ENCODE data around the gene TMPRSS4.

The TMPRSS4 gene

DNA sequence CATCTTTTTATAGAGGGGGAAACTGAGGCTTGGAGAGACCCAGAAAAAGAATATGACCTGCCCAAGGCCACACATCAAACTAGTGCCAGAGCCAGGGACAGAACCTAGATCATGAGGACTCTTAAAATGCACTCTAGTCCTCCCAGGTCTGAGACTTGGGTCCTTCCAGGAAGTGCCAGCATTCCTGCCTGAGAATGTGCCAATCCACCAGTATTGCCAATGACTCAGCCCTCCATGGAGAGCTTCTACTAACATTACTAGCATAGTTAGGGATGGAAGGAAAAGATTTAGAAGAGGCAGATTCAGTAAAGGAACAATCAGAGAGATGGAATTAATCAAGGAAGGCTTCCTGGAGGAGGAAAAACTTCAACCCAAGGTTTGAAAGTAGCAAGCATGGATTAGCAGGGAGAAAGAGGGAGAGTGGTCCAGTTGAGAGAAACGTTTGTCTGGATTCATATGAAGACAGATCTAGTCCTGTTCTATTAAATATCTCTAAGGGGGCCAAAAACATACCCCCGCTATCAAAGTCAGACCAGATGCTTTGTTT is 30.0 kb downstream of the TMPRSS4 start:
- no peak for DNase-seq

DNA sequence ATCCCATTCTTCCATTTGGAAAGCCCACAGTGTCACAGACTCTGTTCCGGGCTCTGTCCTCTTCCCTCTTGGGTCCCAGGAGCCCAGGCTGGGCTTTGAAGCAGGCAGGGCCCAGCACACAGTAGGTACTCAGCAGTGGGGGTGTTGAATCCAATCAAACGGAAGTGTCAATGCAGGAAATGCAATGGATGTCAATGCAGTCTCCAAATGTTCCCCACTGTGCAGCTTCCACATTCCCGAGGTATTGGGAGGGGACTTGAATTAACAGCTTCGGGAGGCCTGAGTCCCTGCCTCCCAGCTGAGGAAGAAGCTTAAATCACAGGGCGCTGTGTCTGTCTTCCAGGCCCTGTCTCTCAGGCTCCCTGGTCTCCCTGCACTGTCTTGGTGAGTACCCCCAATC is 31.6 kb downstream of the TMPRSS4 start:
- DNase-seq = no peak

DNA sequence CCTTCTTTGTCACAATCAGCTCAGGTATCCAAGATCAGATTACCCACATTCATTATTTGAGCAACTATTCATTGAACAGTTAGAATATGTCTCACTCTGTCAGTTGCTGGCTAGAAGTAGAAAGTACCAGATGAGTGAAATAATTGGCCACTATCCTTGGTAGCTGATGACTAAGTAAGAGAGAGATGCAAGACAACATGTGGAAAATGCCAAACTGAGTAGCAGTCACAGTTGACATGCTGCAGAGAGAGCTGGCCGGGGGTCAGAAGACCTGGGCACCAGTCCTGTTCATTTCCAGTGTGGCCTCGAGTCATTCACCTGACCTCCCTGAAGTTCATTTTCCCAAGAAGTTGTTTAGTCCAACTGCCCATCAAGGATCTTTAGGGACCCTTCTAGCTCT is 32.4 kb downstream of the TMPRSS4 start:
- DNase-seq = no peak

DNA sequence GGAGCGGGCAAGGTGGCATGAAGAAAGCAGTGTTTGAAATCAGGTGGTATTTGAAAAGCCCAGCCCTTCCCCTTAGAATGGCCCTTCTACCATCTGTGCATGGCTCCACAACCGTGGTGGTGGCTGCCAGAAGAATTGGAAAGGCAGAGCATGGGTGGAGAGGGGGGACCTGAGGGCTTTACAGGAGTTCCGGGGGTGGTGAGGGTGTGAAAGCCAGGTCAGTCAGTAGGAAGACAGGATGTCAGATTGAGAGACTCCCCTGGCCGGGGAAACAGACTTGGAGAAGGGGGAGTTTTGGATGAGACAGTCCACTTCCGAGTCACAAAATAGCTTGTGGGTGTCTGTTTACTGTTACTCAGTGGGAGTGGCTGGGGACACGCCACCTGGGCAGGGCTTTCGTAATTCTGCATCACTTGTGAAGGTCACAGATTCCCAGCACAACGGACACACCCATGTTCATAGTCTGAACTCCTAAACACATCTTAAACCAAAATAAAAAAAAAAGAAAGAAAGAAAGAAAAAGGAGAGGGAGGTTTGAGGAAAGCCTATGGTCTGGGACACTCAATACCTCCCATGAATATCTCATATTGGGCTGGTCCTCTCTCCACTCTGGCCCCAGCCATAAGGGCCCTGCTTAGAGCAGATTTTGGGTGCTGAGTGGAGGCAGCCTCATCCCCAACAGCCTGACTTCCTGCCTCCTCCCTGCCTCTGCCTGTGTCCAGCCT is 34.3 kb downstream of the TMPRSS4 start:
- no peak for DNase-seq

DNA sequence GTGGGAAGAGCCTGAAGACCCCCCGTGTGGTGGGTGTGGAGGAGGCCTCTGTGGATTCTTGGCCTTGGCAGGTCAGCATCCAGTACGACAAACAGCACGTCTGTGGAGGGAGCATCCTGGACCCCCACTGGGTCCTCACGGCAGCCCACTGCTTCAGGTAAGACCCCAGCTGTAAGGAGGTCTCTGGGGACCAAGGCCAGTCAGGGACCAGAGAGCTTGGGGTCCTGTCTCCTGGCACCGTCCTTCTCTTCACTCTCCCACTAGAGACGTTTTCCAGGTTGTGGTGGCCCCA is 34.8 kb downstream of the TMPRSS4 start:
- DNase-seq = no peak

DNA sequence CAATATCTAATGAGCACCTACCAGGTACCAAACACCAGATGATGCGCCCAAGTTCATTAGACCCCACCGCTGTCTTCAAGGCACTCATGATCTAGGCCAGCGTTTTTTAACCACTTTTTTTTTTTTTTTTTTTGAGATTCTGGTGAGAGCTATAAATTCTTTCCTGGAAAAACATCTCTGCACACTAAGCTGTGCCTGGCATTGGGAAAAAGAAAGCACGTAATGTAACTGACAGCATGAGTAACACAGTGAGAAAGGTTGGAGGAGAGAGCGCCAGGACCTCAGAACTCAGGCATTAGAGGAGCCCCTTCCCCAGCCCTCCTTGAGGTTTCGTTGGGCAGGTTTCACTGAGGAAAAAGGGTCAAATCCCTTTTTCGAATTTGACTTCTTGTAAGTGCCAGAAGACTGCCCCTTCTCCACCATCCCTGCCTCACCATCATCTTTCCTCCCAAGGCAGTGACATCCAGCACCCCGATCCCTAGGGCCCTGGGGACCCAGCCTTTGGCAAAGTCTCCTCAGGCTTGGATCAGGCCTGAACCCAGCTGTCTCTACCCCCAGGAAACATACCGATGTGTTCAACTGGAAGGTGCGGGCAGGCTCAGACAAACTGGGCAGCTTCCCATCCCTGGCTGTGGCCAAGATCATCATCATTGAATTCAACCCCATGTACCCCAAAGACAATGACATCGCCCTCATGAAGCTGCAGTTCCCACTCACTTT is 36.0 kb downstream of the TMPRSS4 start:
- no peak for DNase-seq

DNA sequence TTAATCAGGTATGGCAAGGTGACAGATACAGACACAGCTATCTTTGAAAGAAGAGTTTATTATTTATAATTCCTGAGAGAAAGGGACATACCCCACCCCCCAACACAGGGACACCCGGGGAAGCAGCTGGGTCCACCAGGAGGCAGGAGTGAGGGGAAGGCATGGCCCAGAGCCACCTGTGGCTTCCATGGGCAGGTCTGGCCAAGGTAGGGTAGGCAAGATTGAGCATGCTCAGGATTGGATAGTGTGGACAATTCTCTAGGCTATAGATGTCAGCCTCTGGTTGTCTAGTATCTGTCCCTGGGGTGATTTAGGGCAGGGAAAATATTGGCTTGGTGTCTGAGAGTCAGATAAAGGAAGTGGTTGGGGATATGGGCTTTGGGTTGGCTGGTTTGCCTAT is 37.4 kb downstream of the TMPRSS4 start:
- DNase-seq = no peak

DNA sequence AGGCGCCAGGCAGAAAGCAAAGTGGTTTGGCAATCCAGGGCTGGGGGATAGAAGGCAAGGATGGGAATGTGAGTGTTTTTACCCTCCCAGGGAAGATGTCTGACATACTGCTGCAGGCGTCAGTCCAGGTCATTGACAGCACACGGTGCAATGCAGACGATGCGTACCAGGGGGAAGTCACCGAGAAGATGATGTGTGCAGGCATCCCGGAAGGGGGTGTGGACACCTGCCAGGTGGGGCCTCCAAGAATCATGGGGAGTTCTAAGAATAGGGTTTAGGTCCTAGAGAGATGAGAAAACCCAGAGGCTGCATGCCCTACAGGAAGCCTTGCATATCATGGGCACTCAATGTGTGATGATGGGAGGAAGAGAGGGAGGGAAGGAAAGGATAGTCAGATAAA is 38.2 kb downstream of the TMPRSS4 start:
- peak; percentile 22 for DNase-seq

DNA sequence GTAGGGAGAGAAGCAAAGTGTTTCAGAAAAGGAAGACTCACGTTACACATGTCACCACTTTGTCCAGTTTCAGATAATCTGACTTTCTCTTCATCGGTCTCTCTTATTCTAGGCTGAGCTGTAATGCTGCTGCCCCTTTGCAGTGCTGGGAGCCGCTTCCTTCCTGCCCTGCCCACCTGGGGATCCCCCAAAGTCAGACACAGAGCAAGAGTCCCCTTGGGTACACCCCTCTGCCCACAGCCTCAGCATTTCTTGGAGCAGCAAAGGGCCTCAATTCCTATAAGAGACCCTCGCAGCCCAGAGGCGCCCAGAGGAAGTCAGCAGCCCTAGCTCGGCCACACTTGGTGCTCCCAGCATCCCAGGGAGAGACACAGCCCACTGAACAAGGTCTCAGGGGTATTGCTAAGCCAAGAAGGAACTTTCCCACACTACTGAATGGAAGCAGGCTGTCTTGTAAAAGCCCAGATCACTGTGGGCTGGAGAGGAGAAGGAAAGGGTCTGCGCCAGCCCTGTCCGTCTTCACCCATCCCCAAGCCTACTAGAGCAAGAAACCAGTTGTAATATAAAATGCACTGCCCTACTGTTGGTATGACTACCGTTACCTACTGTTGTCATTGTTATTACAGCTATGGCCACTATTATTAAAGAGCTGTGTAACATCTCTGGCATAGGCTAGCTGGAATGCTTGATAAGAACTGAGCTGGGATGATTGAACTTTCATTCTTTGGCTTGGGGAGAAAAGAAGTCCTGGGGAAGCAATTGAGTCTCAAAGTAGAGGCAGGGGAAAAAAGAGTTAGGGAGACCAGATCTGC is 41.1 kb downstream of the TMPRSS4 start:
- DNase-seq = peak; percentile 13

DNA sequence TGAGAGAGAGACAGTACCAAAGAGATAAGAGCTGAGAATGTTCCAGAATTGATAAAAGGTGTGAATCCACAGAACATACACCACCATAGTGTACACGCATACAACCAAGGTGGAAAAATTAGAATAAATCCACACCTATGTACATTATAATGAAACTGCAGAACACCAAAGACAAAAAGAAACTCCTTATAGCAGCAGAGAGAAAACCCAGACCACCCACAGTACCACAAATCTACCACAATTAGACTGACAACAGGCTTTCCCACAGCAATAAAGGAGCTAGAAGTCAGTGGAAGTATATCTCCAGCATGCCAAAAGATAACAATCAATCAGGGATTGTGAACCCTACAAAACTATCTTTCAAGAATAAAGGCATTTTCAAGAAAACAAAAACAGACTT is 43.9 kb downstream of the TMPRSS4 start:
- no peak for DNase-seq

DNA sequence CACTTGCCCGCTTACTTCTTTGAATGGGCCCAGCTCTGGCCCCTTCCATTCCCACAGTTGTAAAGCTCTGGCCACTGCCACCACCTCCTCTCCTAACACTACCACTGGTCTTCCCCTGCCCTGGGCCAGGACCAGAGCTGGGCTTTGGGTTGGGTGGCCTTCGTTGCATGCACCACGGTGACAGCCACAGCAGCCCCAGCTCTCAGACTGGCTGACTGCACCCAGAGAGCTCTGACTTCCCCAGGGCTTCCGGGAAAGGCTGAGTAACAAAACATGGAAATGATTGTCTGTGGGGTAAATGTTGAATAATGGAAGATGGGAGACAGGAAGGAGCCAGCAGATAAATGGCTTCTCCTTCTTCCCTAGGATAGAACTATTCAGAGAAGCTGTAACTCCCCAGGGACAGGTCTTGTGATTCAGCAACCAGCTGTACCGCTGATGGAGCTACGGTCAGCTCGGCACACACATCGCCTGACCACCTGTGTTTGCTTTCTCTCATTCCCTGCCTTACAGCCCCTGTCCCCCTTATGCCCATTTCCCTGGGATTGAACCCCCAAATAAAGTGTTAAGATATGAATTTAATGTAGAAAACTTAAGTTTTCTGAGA is 48.2 kb downstream of the TMPRSS4 start:
- no peak for DNase-seq

DNA sequence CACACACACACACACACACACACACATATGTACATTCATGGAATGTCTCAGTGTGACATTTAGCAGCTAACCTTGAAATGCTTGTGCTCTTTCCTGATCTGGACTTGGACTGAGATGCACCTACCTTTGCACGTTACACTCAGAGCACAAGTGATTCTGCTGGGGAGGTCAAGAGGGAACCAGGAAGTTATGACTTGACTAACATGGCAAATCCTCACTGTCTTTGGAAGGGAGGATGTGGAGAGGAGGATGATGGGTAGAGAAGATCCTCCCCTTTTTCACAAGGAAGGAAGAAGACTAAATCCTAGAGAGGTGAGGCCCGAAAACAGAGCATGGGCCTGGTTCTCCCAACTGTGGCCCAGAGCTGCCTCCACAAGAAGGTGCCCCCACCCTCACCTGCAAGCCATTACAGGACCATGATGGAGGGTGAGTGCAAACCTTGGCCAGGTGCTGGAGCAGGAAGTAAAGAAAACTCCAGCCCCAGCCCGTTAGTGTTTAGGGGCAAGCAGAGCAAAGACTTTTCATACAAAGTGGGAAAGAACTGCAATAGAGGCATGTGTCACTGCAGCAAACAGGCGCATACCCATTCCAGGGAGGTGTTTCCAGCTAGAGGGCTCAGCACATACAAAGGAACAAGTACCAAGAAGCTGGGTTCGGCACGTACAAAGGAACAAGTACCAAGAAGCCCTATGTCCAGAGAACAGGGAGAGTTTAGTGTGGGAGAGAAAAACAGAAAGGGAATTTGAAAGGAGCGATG is 49.4 kb downstream of the TMPRSS4 start:
- DNase-seq = no peak

DNA sequence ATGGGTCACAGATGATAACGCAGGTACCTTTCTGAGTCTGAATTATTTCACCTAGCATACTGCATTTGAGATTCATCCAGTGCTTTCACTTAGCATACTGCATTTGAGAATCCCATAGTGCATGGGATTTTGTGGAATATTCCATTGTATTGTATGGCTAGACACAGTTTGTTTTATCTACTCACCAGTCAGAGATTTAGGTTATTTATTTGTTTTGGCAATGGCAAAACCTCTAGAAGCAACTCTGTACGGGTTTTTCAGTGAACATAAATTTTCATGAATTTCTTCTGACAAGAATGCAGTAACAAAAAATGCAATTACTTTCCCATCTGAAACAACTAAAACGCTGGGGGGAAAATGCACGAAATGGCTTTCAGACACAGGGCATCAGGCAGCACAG is 51.4 kb downstream of the TMPRSS4 start:
- DNase-seq = no peak

DNA sequence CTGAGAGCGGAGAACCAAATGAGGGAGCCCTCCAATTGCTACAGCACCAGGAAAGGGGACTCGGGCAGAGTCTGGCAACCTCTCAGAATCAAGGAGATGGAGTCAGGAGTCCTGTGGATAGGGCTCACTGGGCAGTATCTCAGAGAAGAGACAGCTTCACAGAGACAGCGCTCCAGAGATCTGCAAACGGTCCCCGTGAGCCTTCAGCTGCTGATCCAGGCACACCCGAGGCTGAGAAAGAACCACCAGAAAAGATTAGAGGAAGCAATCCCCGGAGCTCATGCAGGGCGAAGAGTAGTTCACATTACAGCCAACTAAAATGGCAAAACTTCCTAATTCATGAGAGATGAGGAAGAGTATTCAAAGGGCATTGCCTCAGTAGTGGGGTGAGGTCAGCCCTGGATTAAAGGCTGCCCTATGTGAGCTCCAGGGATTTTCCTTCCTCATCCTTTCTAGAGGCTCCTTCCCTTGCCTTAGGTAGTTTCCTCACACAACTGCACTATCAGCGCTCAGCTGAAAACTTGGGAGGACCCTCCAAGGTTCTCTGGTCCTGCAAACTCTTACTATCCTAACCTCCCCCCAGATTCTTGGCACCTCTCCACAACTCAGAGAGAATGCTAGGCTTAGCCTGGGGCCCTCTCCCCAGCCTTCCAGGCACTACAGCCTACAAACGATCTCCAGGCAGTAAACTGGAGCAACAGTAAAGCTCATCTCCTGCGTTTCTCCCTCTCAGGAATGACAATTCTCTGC is 52.0 kb downstream of the TMPRSS4 start:
- no peak for DNase-seq

DNA sequence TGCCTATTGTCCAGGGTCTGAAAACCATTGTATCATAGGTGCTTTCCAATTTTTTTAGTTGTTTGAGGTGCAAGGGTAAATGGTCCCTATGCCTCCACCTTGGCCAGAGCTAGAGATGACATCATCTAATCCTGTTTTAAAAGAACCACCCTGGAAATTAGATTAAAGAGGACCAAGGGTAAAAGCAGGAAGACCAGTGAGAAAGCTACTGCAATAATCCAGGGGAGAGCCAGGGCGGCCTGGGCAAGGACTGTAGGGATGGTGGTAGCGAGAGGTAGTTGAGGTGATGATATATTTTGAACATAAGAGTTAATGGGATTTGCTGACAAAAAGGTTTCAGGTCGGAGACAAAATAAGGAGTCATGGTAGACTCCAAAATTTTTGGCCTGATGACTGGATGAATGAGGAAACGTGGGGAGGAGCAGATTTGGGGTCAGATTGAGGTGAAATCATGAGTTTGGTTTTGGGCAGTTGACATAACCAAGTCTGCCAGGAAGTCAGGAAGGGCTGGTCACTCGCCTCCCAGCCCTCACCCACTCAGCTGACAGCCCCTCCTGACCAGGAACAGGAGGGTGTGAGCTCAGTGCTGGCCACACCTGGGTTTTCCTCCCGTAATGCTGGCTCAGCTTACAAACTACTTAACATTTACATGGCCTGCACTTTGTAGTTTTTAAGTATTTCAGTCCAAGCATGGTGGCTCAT is 52.7 kb downstream of the TMPRSS4 start:
- DNase-seq = no peak

DNA sequence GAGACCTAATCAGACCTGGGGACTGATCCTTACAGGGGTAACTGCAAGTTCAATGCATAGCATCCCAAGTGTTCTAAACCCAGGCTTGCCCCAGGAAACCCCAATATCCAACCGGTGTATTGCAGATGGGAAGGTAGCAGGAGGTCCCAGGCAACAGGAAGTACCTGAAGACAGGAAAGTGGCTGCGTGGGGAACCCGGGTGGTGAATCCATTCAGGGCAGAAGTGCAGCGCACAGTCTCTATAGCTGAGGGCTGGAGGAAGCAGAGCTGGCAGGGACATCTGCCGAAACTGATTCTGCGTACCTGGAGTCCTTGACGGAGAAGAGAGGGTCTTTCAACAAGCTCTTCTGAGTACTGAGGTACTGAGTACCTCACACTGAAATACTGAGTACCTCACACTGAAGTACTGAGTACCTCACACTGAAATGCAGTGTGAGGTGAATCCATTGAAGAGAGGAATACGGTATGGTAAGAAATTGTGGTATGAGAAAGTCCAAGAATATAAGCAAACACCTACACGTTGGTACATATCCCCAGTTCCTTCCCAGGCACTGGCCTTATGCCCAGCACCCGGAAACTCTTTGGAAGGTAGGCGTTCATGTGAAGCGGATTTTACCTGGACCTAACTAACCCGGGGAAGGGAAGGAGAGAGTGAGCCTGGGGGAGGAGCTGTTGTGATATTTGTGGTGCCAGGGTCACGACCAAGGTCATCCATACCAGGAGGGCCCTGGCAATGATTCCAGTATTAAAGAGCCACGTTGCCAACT is 55.7 kb downstream of the TMPRSS4 start:
- no peak for DNase-seq

DNA sequence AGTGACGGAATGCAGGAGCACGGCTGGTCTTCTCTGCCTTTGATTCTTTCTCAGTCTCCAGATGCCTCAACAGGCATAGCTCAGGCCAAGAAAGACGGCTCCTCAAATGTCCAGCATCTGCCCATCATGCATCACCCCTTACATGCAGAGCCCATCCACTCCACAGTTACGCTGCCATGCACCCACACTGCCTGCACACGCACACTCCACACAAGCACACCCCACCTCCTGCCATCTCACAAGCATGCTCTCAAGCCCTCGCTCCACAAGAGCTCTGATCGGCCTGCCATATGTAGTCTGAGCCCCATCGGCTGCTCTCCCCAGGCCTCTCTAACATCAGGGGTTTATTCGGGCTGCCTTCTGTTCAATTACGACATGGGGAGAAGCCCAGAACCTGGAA is 56.9 kb downstream of the TMPRSS4 start:
- no peak for DNase-seq

DNA sequence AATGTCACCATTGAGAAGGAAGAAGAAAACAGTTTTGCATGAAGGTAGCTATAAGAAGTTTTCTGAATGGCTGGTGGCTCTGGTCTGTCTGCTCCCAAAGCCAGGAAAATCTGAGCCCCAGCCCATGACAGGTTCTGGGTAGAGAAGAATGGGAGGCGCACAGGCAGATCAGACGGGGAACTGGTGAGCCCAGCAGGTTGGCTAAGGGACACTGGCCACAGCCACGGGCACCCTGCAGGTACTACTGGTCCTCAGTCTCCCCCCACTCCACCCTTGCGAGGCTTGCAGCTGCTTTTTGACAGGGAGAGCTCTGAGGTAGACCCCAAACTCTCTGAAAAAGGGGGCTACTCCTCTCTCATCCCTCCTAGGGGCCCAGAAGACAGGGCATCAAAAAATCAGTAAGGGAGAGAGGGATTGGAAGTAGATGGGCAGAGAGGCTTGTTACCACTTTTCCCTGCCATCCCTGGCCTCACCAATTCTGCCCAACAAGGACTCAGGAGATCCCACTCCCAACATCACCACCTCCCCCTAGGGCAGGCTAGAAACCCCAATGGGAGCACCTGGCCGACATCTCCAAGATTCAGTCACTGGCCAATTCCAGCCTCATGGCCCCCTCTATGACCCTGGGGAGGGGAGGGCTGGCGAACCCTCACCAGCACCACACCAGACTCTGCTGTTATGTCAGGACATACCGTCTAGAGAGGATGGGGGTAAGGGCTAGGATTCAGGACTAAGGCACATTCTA is 58.3 kb downstream of the TMPRSS4 start:
- no peak for DNase-seq

DNA sequence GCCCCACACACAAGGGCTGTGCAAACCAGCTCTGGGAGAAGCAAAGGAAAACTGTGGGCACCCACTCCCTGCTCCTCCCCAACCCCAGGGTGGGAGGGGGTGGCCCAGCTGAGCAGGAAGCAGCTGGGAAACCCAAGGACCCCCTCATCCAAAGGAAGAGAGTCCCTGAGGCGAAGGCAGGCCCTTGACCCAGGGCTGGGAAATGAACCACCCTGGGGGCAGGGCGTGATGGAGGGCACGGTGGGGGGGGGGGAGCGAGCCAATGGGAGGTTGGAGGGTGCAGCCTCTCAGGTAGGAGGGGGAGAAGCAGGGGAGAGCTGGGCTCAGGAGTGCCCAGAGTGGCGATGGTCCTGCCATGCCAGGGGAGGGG is 58.9 kb downstream of the TMPRSS4 start:
- no peak for DNase-seq

DNA sequence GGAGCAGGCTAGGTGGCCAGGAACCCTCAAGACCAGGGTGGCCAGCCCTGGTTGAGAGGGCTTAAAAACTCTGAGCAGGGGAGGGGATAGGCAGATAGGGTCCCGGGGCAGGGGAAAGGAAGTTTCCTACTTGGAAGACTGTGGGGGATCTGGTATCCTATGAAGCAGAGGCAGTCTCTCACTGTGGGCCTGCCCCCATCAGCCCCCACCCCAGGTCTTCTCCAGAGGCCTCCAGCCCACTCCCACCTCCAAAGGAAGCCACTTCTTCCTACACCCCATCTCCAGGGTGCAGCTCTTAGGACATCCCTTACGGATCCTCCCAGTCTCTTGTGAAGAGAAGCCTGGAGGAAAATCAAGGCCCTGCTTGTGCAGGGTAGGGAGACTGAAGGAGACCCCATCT is 59.5 kb downstream of the TMPRSS4 start:
- no peak for DNase-seq

All from CD4-positive, alpha-beta T cell treated with Interleukin-21 for 1 hour (primary cell).